GM18868 (cell line): ENCODE data around the gene NRCAM.
"Not testable (repeated sequence)": the region's sequence is repeated elsewhere in the genome, so short reads cannot be mapped to it uniquely, and the experiment has no call there.

ENCODE experiments used
- ATAC-seq: cut with Tn5 transposase; IDR thresholded peaks from one replicate; pipeline ENCODE4 v1.9.1; 2021; ENCODE audit warnings: mild to moderate bottlenecking, moderate library complexity; ENCODE audit not compliant: unreplicated experiment

The NRCAM gene

DNA sequence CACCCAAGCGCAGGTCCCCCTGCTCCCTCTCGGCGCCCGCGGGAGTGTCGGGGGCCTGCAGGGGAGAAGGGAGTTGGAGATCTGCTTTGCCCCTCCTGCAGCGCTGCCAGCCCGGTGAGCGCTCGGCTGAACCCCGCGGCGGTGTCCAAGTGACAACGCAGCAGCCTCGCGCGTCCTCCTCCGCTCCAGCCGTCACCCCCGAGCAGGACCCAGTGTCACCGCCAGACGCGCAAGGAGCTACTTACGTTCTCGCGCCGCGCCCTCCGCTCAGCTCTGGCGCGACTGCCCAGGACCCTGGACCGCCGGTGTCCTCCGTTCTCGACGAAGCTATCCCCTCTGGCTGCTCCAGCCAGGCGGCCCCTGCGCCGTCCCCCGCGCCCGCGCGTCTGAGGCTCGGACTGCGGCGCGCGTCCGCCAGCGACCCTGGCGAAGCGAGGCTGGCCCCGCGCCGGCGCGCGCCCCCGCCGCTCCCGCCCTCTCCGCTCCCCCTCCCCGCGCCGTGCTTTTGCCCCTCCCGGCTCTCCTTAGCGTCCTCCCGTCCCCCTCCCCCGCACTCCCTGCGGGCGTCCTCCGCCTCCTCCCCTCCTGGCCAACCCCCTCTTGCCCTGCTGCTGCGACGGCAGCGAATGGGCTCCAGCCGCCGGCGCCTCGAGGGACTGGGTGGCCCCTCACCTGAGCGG, at the start of gene NRCAM:
TSS of gene NRCAM (minus strand) at position 439 of the 680 bp plus-strand sequence. CDS start 216,372 bp downstream, outside the sequence.
- ATAC-seq: peak; percentile 35

GRCh38 chr7:108504576-108504975, 48.3 kb upstream of the NRCAM start:
- ATAC-seq: not testable (repeated sequence)

DNA sequence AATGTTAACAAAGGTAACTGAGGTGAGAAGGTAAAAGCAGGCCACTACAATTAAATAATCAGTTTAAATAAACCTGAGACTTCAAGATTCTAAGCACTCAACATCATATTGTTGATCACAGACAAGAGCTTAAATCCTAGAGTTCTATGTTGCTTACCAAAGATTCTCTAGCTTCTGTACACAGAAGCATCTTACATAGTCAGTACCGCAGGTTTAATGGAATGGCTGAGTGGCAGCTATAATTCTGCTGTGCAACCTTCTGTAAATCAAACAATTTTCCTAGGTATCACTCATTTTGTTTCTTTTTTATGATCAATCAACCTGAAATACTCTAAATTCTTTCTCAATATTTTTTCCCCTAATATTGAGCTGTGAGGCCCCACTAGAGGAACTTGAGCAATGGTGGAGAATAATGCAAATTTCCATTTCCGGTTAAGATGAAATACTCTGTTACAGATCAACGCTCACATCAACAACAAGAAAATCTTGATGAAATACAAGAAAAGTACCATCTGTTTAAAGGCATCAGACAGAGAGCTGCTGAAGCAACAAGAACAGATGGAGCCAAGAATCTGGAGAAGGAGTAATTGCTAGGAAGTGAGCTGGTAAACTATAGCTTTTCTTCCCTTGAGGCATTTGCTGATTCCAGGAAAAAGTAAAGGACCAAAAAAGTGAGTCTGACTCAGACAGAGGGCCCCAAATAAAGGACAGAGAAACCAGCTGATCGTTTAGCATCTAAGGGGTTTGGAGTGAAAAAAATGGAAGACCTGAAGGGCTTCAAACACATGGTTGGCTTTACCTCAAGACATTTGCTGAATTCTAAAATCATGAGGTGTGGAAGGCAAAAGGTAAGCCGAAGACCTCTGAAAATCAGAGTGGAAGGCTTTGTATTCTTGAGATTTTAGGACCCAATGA, 47.1 kb upstream of the NRCAM start:
- peak; percentile 94 for ATAC-seq

DNA sequence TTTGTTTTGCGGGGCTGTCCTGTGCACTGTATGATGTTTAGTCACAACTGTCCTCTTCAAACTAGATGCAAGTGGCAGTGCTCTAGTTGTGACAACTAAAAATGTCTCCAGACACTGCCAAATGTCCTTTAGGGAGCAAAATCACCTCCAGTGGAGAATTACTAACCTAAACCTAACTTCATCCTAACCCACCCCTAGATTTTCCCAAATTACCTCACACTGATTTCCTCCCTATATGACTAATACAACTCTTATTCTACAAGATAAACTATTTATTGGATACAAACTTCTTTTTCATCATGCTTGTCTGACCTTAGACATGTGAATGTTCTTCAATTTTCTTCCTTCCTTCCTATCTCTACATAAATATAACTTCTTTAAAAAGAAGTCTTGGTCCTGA, 43.3 kb upstream of the NRCAM start:
- no peak for ATAC-seq

DNA sequence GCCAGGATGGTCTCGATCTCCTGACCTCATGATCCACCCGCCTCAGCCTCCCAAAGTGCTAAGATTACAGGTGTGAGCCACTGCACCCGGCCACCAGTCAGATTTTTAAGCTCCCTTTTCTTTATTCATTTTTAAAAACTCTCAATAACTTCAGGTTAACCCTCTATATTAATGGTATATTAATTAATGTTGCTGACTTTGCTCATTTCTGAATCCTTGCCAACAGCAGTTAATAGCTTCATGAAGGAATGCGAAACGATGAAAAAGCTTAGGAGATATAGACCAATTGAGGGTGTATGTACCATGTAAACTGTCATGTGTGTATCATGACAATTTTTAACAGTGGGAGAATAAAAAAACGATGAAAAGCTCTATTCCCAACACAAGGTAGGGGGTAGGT, 42.2 kb upstream of the NRCAM start:
- ATAC-seq: no peak

- peak; percentile 78 for ATAC-seq
Measured at GRCh38 chr7:108497082-108497725, 41.0 kb upstream of the NRCAM start.

GRCh38 chr7:108492742-108493141, 36.5 kb upstream of the NRCAM start:
- ATAC-seq: no peak

GRCh38 chr7:108488768-108489538, 32.7 kb upstream of the NRCAM start:
- ATAC-seq: no peak

- ATAC-seq: no peak
Measured at GRCh38 chr7:108487646-108488045, 31.4 kb upstream of the NRCAM start.

DNA sequence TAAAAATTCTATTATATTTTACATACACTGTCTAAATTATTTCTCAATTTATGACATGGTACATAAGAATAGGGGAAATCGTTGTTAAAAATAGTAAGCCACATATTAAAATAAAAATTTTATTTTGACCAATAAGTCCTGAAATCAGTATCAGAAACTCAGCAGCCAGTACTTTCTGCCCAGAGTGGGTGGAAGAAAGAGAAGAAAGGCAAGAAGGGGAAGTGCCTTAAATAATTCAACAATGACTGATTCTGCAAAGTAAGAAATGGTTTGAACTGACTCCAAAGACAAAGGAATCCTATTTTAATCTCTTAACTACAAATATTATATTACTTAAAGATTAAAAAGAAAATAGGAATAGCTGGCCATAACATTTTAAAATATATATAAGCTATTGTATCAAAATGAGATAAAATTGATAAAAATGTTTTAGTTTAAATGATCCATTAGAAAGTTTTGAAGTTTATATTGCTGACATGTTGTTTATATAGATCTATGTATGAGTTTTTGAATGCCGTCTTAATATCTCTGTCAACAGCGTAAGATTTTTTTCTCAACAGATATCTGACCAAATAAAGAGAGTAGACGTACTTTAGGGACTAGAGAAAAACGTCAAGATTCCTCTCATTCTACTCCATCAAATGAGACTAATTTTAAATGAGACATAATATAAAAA, 30.2 kb upstream of the NRCAM start:
- ATAC-seq: peak; percentile 64

DNA sequence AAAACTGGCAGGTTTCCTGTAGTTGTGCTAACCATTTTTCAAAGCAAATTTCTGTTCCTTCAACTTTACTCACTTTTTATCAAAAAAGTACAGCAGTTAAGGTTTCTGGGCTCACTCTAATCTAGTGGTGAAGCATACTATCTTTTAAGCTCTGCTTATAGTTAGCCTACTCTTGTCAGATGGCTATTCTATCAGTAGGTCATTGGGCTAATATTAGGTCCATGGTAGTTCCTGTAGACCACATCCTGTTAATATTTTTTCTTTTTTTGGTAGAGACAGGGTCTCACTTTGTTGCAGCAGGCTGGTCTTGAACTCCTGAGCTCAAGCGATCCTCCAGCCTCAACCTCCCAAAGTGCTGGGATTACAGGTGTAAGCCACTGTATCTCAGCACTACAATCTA, 27.9 kb upstream of the NRCAM start:
- ATAC-seq: no peak

DNA sequence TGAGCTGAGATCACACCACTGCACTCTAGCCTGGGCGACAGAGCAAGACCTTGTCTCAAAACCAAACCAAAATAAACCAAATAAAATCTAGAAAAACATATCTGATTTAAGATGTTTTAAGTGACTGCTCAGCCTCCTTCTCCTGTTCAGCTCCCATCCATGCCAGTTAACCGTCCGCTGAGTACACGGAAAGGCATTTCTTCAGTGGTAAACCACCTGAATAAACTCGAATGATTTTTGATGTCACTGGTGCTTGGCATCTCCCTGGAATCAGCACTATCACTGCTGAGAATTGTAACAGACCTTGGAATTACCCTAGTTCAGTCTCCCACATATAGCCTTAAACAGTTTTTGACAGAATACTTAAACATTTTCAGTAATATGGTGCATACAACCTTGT, 24.1 kb upstream of the NRCAM start:
- ATAC-seq: no peak

DNA sequence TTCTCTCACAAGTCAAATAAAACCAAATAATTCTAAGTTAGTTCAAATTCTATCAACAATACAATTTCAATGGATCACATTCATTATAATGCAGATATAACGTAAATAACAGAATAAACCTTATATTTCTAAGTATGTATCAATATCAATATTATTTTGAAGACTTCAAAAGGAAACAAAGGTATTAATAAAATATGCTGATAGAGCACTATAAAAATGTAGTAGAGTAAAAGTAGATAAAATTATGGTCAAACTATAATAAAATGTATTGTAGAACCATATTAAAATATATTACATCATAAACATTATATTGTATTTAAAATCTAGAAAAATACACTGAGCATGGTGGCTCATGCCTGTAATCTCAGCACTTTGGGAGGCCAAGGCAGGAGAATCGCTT, 23.5 kb upstream of the NRCAM start:
- ATAC-seq: no peak

- ATAC-seq: no peak
Measured at GRCh38 chr7:108479118-108479517, 22.9 kb upstream of the NRCAM start.

DNA sequence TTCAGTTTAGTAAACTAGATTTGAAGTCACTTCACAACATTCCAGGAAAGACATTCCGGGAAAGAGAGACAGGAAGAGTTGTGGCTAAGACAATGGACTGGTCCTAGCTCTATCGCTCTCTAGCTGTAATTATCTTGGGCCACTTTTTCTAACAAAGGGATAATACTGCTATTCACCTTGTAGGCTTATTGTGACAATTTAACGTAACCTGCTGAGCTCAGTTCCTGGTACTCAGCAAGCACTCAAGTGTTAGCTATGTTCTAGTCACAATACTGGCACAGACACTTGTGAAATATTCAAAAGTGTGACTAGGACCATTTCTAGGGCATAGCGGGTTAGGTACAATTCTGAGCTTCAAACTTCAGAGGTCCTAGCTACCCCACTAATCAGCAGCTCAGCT, 12.0 kb upstream of the NRCAM start:
- no peak for ATAC-seq

DNA sequence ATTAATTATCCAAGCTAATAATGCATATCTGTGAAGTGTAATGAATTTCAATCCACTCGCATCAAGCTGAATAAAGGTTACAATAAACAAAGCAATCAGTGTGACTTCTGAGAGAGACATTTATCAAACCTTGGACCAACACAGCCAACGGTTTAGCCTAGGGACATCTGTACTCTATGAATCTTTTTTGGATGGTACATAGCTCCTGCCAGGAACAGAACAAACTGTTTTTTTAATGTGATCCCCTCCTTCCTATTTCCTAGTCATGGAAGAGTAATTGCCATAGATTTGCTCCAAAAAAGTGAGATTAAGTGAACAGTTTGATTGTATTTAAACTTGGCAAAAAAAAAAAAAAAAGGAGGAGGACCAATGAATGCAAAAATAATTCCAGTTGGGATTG, 11.2 kb upstream of the NRCAM start:
- ATAC-seq: no peak

GRCh38 chr7:108466322-108466721, 10.1 kb upstream of the NRCAM start:
- not testable (repeated sequence) for ATAC-seq

GRCh38 chr7:108464743-108465142, 8.5 kb upstream of the NRCAM start:
- ATAC-seq: no peak

DNA sequence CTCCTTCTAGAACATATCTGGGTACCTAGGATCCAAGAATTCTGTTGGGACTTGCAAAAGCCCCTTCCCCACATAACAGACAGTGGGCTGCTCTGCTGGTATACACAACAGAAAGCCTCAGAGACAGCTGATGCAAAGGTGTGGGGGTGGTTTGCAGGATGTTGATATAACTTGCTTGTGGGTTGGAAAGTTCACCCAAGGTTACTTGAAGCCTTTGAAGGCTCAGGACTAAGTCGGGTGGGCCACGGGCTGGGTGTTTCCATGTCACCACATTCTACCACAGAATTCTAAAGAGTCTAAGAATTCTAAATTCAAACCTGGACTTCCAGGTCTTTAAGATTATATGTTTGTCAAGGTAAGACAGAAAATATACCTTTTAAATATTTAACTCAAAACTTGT, 7.4 kb upstream of the NRCAM start:
- ATAC-seq: no peak

- no peak for ATAC-seq
Measured at GRCh38 chr7:108461840-108462239, 5.6 kb upstream of the NRCAM start.
